SIG-M5 (cell line): ENCODE data around the gene SLC25A43.
"Not testable (repeated sequence)": the region's sequence is repeated elsewhere in the genome, so short reads cannot be mapped to it uniquely, and the experiment has no call there.

Experiments
- DNase-seq: peaks from one replicate; lab custom pipeline; 2025; lab: John Stamatoyannopoulos, UW

SLC25A43 gene

DNA sequence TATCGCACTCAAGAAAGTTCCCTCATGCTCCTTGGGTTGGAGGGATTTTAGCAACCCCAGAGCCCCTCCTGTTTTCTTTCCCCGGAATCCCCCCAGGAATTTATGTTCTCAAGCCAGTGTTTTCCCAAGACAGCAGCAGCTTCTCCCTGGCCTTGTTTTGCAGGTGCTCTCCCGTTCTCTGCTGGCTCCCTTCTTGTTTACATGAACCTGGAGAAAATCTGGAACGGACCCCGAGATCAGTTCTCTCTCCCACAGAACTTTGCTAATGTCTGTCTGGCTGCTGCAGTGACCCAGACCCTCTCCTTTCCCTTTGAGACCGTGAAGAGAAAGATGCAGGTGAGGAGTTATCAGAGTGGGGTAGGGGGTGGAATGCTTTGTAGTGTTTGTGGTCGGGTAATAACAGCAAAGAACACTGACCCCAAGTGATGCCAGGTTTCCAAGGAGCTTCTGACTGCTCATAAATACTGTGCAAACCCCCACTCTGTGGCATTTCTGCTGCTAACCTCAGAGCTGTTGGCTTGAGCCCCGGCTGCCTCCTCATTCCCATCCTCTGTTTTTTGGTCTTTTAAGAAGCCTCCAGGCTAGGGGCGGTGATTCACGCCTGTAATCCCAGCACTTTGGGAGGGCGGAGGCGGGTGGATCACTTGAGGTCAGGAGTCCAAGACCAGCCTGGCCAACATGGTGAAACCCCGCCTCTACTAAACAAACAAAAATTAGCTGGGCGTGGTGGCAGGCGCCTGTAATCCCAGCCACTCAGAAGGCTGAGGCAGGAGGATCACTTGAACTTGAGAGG lies 11.1 kb downstream of the SLC25A43 start:
- no peak for DNase-seq

DNA sequence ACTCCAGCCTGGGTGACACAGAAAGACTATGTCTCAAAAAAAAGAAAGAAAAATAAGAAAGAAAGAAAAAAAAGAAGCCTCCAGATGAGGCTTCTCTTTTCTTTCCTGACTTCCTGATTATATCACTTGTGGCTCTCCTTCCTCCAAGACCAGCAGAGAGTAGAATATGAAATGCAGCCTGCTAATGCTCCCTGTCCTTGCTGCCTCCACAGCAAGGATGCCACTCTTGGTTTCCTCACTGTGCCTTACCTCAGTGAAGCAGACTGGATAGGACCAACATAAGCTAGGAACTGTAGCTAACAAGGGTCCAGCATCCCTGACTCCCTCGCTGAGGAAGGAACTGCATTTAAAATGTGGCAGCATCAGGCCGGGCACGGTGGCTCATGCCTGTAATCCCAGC lies 11.7 kb downstream of the SLC25A43 start:
- no peak for DNase-seq

DNA sequence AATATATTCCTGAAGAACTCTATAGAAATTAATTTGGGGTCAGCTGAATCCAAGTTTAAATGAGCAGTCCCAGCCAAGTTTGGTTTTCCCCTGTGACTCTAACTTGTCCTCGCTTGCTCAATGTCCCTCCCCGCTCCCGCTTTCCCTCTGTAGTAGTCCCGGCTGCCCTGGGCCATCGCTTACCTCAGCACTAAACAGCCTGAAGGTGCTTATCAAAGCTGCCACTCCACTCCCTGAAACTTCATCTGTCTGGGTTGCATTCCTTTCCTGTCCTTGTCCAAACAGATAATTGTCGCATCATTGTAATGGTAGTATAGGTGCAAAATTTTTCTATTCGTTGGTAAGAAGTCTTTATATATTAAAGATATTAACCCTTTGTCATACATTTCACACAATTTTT lies 12.8 kb downstream of the SLC25A43 start:
- DNase-seq = no peak

DNA sequence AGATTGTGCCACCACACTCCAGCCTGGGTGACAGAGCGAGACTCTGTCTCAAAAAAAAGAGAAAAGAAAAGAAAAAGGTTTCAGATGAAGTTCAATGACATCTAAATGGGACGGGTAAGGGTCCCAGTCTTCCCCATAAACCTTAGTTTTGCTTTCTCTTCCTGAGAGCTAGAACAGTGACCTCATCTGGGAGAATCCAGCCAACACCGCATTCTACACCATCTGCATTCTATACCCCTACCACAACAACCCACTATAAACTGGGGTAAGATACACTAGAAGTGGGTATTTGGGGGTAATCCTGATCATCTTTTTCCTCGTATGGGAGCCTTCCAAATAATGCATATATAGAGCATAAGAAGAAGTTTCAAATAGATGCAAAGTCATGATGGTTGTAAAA lies 18.2 kb downstream of the SLC25A43 start:
- DNase-seq = no peak

DNA sequence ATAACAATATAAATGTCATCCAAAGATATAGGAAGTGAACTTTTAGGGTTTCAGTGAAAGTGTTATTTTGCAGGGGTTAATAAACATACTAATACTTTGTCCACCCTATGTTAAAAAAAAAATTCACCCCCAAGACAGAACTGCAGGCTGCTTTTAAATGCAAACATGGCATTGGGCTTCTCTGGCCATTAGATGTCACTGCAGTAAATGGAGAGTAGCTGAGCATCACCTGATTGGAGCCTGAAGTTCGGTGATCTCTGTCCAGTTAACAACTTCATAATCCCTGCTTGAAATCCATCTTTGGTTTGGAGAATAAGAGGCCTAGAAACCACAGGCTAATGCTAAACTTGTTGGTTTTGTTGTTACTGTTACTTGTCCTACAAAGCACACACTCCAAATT lies 18.7 kb downstream of the SLC25A43 start:
- DNase-seq = no peak

DNA sequence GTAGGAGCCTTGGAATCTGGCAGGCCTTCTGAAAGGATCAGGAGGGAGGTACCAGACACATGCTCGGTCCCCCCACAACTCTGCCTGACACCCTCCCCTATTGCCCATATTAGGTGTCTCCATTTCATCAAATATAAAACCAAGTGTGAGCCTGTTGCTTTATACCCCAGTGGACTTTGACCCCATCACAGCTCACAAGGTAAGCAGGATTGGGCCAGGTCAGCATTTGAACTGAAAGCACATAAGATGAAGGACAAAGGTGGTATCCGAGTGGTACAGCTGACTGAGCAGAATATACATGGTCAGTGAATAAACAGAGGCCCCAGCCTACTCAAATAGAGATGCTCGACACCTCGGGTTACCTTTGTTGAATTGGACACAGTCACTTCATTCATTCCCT lies 20.0 kb downstream of the SLC25A43 start:
- no peak for DNase-seq

DNA sequence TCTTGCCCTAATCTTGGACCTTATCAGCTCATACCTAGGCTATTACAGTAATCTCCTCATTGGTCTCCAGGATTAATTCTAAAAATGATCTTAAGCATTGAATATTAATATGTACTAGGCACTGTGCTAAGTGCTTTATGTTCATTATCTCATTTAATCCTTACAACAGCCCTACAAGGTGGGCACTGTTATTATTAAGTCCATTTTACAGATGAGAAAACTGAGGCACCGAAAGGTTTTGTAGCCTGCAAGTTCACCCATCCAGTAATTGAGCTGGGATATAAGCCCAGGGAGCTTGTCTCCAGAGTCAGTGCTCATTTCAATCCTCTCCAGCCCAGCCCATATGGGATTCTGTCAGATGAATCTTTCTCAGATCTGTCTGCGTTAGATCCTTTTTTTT lies 20.8 kb downstream of the SLC25A43 start:
- no peak for DNase-seq

DNA sequence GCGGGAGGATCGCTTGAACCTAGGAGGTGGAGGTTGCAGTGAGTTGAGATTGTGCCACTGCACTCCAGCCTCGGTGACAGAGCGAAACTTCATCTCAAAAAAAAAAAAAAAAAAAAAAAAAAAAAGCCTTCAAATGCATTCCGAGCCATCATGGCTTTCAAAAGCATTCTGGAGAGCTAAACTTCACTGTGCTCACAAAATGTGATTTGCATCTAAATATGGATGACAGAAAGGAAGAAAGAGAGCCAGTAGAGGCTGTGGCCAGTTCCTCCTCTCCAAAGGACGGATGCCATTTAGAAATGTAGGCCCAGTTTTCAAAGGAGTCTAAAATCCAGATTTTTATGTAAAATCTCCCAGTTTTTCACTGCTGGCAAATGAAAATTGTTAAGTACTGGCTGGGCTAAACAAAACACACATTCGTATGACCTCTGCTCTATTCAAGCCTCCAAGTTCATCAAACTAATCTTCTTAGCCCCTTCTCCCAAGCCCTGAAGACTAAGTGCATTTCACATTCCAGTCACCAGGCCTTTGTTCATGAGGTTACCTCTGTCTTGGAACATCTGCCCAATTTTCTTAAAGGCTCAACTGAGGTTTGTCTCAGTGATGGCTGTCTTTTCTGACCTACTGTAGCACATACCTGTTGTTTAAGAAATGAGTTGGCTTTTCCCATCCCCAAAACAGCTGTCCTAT lies 22.0 kb downstream of the SLC25A43 start:
- DNase-seq = no peak

DNA sequence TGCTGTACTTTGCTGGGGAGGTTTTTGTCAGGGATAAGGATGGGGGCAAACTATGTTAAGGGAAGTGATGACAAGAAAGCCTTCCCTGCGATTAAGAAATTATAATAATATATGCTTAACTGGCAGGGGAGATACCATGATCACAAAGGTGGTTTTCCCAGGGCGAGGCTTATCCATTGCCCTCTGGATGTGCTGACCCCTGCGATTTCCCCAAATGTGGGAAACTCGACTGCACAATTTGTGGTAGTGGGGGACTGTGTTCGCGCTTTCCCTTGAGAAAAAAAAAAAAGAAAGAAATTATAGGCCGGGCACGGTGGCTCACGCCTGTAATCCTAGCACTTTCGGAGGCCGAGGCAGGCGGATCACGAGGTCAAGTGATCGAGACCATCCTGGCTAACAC lies 24.5 kb downstream of the SLC25A43 start:
- DNase-seq = no peak

DNA sequence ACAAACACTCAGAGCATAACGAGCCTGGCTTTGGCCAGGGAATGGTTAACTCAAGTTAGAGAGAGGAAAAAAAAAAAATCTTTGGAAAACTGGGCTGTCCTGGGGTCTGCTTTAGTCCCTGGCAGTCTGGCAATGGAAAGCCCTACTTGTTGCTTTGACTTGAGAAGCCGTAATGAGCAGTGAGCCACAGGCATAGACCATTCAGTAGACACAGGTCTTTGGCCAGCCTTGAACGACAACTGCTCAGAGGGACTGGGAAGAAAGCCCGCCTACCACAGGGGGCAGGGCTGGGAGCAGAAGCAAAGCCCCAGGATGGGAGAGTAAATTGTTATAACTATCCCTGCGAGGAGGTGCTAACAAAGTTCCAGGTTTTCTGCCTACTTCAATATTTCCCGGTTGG lies 25.9 kb downstream of the SLC25A43 start:
- DNase-seq = no peak

DNA sequence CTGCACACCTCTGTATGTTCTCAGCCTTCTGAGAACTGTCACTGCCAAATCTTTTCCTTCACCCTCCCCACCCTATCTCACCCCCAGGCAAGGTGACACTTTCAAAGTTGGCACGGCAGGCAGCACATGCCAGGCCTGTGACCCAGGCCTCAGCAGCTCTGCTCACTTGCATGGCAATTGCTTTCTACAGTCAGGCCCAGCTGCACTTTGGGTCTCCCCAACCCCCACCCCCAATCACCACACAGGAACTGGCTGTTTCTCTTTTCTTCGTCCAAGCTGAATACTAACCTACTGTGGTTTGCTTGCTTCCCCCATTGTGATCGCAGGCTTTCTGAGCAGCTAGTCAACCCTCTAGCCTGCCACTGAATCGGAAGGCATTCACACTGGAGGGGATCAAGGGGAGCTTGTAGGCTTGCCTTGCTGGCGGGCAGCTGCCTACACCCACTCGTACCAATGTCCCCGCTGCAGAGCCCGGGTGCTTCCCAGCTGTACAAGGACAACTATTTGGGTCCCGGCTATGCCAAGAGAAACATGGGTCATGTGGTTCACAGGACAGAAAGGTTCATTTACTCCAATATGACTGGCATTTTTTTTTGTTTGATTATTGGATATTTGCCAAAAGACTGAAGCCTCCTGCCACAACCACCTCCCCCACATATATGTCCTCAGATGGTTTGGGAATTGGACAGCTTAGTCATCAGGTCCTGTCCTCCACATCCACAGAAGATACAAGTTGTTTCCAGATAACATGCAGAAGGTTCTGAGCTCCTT lies 28.1 kb downstream of the SLC25A43 start:
- no peak for DNase-seq

DNA sequence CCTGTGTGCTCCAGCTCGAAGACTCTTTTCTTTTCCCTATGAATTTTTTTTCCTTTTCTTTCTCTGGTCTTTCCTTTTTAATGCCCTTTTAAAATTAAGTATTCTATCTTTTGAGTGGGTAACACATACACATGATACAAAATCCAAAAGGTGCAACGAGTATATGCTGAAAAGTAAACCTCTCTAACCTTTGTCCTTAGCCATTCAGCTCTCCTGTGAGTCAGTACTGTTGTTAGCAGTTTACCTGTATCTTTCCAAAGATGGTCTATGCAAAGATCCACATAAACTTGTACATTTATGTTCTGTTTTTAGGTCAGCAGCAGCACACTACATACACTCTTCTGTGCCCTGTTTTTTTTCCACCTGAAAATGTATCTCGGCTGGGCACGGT lies 28.7 kb downstream of the SLC25A43 start:
- DNase-seq = no peak

DNA sequence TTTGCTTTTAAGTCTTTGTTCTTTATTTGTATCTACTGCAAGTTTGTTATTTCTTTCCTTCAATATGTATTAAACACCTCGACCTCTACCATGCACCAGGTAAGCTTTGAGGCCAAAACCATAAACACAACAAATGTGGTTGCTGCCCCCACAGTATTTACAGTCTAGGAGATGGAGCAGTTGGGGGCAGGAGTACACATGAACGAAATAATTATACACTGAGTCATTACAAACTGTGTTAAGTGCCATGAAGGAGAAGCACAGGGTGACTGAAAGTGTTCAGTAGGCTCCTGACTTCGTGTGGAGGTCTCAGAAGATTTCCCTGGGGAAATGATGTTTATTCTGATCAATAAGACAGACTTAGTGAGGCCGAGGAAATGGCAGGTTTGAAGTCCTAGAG lies 30.3 kb downstream of the SLC25A43 start:
- DNase-seq = no peak

DNA sequence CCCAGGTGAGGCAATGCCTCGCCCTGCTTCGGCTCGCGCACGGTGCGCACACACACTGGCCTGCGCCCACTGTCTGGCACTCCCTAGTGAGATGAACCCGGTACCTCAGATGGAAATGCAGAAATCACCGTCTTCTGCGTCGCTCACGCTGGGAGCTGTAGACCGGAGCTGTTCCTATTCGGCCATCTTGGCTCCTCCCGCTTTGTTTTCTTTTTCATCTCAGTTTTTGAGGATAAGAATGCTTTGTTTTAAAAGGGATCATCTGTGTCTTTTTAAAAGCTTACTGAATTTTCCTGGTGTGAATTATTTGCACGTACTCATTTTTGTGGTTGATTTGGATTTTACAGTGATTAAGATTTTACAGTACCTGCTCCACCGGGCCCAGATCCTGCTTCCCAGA lies 42.2 kb downstream of the SLC25A43 start:
- not testable (repeated sequence) for DNase-seq

DNA sequence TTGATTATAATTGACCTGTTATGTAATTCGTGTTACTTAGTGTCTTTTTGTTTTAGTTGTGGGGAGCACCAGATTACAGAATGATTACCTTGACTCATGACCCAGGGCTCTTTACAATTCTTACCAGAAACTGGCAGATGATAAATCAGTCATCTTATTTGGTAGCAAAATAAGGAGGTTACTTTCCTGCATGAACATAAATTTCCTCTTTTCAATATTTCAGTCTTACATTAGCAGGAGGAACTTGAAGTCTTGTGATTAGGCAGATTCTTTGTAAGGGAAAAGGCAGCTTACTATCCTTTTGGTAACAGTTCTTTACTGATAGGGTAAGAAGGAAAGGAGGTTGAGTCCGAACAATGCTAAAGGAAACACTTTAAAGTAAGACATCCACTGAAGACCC lies 43.1 kb downstream of the SLC25A43 start:
- DNase-seq = no peak

DNA sequence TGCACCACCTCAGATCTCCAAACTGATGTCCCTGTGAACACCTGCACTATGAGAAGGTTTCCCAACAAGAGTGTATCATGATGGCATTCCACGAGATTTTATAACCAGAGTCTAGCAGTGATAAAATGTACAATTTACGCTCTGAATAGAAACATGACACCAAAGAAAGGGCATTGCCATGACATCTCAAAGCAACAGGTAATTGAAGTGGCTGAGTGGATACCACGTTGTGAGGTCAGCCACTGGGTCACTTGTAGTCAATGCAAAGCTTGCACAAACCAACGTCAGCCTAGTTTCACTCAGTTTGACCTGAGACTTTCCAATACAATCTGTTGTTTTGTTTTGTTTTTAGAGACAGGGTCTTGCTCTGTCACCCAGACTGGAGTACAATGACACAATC lies 54.1 kb downstream of the SLC25A43 start:
- DNase-seq = no peak

DNA sequence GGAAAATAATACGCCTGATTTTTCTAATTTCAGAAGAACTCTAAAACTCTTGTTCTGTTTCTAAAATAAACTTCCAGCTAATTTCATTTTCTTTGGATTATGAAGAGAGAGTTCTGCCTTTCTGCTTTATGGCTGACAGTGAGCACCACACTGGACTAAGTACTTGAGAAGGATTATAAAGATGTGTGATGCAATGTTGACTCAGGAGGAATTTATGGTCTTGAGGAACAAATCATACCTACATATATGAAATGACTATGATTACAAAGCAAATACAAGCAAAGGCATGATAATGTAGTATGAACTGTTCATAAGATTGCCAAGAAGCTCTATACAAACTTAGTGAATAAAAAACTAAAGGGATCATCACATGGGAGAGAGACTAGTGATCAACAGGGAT lies 56.1 kb downstream of the SLC25A43 start:
- no peak for DNase-seq

DNA sequence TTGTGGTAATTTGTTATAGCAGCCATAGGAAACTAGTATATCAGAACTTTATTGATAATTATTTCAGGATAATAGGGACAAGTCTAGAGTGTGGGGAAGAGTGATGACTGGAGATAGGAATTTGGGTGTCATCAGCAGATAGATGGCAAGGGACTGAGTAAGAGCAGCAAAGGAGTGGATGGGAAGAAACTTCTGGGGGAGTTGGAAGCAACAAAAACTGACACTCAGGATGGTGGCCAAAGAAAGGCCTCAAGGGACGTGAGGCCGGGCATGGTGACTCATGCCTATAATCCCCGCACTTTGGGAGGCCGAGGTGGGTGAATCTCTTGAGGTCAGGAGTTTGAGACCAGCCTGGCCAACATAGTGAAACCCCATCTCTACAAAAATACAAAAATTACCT lies 60.0 kb downstream of the SLC25A43 start:
- no peak for DNase-seq

DNA sequence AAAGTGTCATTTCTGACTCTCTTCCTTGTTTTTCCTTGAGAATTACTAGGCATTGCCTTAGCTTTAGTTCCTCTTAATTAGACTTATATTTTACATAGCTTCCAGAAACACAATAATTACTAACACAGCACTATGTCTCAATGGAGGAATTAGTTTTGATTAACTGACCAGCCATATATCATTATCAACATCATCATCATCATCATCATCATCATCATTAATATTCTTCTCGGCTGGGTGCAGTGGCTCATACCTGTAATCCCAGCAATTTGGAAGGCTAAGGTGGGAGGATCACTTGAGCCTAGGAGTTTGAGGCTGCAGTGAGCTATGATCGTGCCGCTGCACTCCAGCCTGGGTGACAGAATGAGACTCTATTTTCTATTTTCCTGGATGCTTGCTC lies 66.4 kb downstream of the SLC25A43 start:
- no peak for DNase-seq

DNA sequence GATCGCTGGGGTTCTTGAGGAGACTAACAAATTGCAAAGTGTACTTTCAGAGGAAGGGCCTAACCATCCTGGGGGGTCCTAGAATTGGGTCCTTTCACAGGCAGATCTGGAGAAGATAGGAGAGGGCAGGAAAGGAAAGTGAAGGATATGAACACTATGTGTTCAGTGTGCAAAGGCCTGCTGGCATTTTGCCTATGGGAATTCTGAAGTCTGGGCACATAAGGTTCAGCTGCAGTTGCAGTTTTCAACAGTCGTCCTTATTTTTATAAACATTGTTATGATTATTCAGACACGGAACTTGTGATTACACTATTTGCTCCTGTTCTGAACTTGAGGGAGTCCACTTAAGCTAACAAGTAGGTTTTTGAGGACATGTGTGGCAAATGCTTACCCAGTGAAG lies 67.8 kb downstream of the SLC25A43 start:
- no peak for DNase-seq

DNA sequence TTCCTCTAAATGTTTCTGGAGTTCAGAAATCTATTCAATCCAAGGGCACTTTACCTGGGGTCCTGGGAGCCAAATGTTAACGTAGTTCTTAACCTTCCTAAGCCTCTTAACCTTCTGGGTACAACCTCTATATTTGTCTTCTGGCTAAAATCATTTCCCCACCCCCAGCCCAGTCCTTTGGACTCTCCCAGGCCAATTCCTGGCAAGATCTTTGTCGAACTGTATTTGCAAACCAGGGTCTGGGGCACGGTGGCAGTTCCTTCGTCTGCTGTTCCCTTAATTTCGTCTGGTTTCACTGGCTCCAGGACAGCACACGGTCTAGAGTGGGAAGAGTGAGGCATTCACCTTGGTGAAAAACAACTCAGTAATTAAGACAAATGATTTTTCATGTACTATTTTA lies 68.3 kb downstream of the SLC25A43 start:
- DNase-seq = no peak

DNA sequence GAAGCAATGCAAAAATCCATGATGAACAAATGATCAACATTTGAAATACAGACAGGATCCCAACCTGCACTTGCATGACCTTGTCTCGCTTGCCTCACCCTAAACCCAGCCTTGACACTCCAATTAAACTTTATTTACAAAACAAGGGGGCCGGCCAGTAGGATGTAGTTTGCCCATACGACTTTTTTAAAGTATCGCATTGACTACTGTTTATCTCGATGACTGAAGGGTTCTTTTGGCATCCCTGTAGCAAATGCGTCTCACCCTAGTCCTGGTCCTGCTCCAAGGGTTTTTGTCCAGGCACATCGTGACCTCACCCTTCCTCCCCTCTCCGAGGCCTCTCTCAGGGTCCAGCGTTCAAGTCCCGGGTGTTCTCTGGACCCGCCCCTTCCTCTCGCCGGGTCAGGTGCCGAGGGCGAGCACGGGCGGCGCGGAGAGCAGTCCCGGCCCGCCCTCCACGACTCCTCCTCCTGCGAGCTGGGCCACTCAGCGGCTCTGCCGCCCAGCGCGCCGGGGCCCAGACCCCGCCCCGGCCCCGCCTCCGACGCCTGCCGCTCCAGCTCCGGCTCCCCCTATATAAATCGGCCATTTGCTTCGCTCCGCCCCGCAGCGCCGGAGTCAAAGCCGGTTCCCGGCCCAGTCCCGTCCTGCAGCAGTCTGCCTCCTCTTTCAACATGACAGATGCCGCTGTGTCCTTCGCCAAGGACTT lies 68.9 kb downstream of the SLC25A43 start, which contains the start of gene SLC25A5:
SLC25A5 (plus strand) TSS at position 603 of the 709 bp plus-strand sequence; CDS start at position 675, 72 bp downstream.
- no peak for DNase-seq
